CD4-positive, alpha-beta T cell treated with Interleukin-6 for 4 hours (primary cell): ENCODE data around the gene PINK1.
A peak's percentile ranks its signal among the peaks of the same experiment; 100 is the strongest.
"Not testable (repeated sequence)": the region's sequence is repeated elsewhere in the genome, so short reads cannot be mapped to it uniquely, and the experiment has no call there.

Experiments
- DNase-seq: peaks from one replicate; pipeline ENCODE4 v3.0.0-alpha.2; 2020; ENCODE audit warnings: mixed read lengths

Gene PINK1

GRCh38 chr1:20648438-20648837 is 15.2 kb downstream of the PINK1 start:
- DNase-seq, result no peak

- DNase-seq, result no peak
Observed at GRCh38 chr1:20648946-20649345, 15.7 kb downstream of the PINK1 start.

DNA sequence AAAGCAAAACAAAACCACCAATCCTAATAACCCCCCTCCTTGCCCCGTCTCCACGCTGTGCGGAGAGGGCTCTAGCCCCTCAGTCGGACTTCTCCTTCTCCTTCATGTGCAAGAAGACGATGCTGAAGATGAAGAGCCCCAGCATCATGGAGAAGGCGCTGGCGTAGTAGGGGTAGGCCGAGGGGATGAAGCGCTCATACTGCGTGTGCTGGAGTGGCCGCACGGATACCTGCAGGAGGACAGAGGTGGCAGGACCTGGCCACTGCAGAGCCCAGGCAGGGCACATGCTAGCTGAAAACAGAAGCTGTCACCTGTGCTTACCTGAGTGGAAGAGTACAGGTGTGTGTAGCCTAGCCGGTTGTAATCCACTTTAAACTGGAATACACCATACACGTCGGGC is 19.0 kb downstream of the PINK1 start:
- no peak for DNase-seq

DNA sequence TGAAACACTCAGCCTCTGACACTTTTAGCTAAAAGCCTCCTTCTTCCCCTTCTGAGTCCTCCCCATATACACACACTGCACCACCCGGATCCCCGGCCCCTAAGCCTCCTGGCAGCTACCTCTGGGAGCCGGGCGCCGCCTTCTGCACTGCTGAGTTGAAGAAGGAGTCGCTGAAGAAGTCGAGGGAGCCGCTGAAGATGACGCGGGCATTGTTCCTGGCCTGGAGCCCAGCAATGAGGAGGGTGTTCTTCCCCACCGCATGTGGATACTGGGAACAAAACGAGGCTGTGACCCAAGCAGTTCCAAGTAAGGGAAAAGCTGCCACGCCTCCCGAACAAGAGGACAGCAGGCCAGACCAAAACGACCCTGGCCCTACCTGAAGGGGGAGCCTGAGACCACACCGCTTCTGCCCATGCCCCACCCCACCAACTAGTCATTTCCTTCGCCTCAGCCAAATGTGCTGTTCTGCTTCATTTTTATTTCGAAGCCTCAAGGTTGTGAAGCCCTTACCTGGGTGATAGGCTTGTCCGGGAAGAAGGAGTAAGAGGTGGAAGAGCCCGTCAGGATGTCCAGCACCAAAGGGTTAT is 20.9 kb downstream of the PINK1 start:
- DNase-seq, result no peak

DNA sequence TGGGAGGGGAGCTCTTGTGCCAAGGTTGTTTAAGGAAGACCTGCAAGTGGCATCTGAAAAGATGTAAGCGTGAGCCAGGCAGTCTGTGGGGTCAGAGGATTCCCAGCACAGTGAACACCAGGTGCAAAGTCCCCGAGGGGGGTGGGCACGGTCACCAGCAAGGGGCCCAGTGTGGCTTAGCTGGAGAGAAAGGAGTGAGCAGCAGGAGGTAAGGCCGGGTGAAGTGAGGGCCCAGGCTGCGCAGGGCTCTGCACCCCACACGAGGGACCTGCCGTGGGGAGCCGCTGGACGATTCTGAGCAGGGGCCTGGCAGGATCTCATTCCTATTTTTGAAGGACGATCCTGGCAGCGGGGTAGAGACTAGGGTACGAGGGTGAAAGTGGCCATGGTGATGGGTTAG is 23.8 kb downstream of the PINK1 start:
- DNase-seq, result no peak

DNA sequence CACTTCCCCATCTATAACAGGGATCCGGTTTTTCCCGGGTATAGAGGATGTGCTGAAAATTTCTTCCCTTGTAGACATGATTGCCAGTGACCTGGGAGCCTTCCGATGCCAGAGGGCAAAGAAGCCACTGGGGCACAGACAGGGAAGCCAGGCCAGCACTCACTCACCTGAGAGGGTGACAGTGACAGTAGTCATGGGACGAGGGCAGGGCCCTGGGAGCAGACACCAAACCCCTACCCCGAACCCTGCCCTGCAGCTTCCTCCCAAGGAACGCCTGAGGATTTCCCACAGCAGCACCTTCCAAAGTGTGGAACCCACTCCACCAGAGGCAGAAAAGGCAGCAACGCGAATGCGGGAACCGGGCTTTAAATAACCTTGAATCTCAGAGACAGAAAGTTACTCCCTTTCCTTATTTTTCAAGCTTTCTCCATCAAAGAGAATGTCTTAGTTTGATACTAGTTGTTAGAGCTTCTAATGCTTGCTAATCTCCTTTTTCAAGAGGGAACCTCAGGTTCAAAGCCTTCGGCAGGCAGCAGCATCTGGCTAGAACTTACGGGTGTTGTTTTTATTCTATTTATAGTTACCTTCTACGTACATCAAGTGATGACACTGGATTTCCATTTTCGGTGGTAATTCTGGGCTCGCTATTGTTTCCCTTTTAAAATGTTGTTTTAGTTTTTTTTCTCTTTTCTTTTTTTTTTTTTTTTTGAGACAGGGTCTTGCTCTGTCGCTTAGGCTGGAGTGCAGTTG is 25.1 kb downstream of the PINK1 start:
- DNase-seq, result no peak

DNA sequence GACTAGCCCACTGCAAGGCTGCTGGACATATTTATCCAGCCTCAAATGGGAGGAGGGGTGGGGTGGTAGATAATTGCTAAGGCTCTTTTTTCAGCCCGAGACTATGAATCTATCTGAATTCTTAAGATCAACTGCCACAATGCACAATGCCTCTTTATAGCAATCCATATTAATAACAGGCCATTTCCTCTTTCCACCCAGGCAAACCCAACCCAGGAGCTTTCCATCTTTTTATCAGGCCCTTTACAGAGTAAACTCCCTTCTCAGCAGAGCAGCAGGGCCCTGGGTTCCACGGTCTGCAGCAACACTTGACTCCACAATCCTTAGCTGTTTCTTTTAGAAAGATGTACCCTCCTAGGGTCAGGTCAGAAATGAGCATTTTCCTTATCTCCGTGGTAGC is 27.1 kb downstream of the PINK1 start:
- DNase-seq, result no peak

- no peak for DNase-seq
Observed at GRCh38 chr1:20660847-20661206, 27.6 kb downstream of the PINK1 start.

- DNase-seq, result peak; percentile 97
Observed at GRCh38 chr1:20661207-20662109, 28.2 kb downstream of the PINK1 start, which contains the start of gene DDOST. TSS of gene DDOST (minus strand) at chr1:20661369. CDS start at chr1:20661350, 19 bp downstream.

DNA sequence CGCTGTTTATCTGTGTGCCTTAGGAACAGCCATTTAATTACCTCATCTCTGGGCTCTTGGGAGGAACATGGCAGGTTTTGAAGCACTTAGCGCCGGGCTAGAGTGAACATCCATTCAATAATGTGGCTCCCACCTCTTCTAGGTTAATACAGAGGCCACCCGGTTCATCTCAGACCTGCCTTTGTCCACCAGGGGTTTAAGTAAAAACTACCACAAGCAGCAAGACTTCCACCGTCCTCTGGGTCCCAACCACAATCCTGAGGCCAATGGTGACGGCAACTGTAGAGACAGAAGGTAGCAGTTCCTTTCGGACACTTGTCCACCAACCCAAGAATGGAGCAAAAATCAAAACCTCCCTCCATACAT is 28.8 kb downstream of the PINK1 start:
- no peak for DNase-seq

- DNase-seq, result no peak
Observed at GRCh38 chr1:20663365-20663764, 30.1 kb downstream of the PINK1 start.

- DNase-seq, result no peak
Observed at GRCh38 chr1:20663969-20664715, 30.9 kb downstream of the PINK1 start.

DNA sequence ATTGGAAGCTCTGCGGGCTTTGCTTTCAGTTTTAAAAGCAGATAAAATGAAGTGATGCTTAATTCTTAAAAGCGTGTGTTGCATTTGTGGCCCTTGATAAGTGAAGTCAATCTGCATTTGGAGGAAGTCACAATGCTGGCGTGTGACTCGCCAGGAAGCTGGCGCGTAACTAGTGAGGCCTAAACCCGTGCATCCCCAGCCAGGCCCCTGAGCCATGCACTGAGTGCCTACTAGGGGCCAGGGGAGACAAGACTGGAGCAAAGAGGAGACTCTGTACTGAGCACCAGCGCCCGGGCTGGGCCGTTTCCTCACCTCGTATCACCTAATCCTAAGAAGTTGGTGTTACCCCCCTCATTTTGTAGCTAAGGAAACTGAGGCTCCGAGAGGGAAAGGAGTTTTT is 32.5 kb downstream of the PINK1 start:
- no peak for DNase-seq

- no peak for DNase-seq
Observed at GRCh38 chr1:20666146-20666545, 32.9 kb downstream of the PINK1 start.

GRCh38 chr1:20666804-20667203 is 33.5 kb downstream of the PINK1 start:
- DNase-seq, result no peak

DNA sequence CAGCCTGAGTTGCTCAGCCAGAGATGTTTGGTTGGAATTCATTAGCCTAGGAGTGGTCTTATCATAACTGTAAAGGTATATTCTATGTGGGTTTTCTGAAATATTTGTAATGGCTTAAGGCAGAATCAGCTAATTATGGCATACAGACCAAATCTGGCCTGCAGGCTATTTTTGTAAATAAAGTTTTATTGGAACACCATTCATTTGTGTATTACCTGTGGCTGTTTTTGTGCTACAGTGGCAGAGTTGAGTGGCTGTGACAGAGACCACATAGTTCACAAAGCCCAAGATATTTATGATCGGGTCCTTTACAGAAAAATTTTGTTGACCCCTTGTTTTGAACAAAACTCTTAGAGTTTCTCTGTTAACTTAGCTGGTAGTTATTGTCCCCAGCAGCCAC is 35.3 kb downstream of the PINK1 start:
- no peak for DNase-seq

GRCh38 chr1:20670936-20671335 is 37.7 kb downstream of the PINK1 start:
- no peak for DNase-seq

- no peak for DNase-seq
Observed at GRCh38 chr1:20672265-20672632, 39.0 kb downstream of the PINK1 start.

- DNase-seq, result not testable (repeated sequence)
Observed at GRCh38 chr1:20673626-20674025, 40.4 kb downstream of the PINK1 start.

DNA sequence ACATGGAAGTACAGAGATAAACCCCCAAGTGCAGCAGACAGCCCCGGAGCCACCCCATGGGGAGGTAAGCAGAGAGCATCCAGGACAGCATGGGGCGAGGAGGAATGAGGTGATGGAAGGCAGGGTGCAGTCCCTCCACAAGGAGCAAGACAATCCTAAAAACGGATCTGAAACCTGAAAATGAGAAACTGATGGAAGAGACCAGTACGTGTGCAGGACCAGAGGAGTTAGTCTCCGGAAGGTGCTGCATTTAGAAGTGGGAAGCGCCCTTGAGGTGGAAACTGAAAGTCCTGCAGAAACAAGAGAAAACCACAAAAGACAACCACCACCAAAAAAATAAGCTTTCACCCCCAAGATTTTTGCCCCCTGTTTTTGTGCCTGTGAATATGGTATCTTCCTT is 45.3 kb downstream of the PINK1 start:
- DNase-seq, result no peak

DNA sequence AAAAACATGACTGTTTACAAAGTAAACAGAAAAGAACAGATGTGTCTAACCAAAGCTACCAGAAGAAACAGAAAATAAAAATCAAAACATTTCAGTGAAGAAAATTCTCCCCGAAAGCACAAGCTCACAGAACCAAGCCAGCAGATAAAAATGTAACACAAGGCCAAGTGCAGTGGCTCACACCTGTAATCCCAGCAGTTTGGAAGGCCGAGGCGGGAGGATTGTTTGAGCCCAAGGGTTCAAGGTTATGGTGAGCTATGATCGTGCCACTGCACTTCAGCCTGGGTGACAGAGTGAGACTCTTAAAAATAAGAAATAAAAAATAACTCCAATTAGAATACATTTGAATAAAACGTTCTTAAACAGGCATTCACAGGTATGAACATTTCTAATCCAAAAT is 47.0 kb downstream of the PINK1 start:
- no peak for DNase-seq

DNA sequence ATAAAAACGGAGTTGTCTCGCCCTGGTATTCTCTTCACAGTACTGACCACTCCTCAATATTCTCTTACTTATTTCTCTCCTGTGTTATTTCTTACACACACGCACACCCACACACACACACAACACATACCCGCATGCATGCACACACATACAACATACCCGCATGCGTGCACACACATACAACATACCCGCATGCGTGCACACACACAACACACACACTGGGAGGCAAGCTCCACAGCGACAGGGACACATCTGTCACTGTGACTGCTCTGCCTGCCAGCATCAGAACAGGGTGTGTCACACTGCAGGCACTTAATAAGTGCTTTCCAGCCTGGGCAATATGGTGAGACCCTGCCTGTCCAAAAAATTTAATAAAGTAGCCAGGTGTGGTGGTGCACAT is 48.7 kb downstream of the PINK1 start:
- no peak for DNase-seq

DNA sequence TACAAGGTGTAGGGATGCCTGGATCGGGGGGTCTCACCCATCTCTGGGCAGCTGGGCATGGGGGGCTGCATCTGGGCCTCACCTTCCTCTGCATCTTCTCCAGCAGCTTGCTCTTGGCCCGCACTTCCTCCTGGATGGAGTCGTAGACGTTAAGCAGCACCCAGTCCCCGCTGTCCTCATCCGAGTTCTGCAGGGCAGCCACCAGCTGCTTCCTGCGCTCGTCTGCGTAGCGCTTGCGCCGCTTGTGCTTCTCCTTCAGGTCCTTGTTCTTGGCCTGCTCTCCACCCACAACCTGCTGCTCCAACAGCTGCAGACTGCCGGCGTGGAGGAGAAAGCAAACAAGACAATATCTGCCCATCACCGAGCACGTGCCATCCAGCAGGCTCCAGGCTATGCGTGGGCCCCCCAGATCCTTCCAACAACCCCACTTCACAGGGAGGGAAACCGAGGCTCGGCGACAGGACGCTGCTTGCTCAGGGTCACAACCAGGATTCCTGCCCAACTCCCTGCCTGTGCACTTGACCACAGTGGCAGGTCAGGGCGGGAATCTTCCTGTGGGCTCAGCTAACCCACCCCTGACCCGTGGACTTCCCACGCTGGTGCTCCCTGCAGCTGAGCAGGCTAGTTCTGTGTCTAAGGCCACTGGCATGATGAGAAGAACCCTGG is 49.4 kb downstream of the PINK1 start:
- no peak for DNase-seq
